Muscle of leg (tissue), 11 donors: ENCODE measurements around the gene ATP7A. TPM values are rescaled to one million over a fixed set of nuclear protein-coding genes. Genes with fewer than 3 reads are reported as not detected.
"Not testable (repeated sequence)": the region's sequence is repeated elsewhere in the genome, so short reads cannot be mapped to it uniquely, and the experiment has no call there.

Experiments used
- DNase-seq: peaks from one replicate; pipeline ENCODE4 v3.0.0; 2013
- H3K27ac ChIP-seq: one replicate; pipeline ENCODE4 v1.5.1; 2013; ENCODE audit warnings: mild to moderate bottlenecking, low read length, control low read depth
- H3K27me3 ChIP-seq: one replicate; pipeline ENCODE4 v1.6.1; 2013; ENCODE audit warnings: low read length; ENCODE audit not compliant: control insufficient read depth, insufficient read depth
- H3K36me3 ChIP-seq: one replicate; pipeline ENCODE4 v1.6.1; 2013; ENCODE audit warnings: low read length; ENCODE audit not compliant: control insufficient read depth, insufficient read depth
- H3K4me1 ChIP-seq: one replicate; pipeline ENCODE4 v1.6.1; 2013; ENCODE audit warnings: low read length; ENCODE audit not compliant: control insufficient read depth, insufficient read depth
- H3K4me3 ChIP-seq: one replicate; pipeline ENCODE4 v1.5.1; 2013; ENCODE audit warnings: low read length, control low read depth
- H3K9me3 ChIP-seq: replicated peaks from 2 replicates; pipeline ENCODE4 v1.6.1; 2013; ENCODE audit warnings: low read depth, low read length; ENCODE audit not compliant: control insufficient read depth
- WGBS: methylation state at CpG from one replicate; pipeline ENCODE4 v1.1.5; 2013; ENCODE audit warnings: missing lambda C conversion rate; ENCODE audit not compliant: insufficient coverage; 5-methylcytosine and 5-hydroxymethylcytosine counted together
- polyA plus RNA-seq, 8 donors: library from polyadenylated mRNA; unstranded; fragments of 120-200 nt; gene quantifications; one replicate each; pipeline versions ENCODE4 v1.2.1 to v1.2.3, GENCODE V29; 2013; ENCODE audit warnings: inconsistent platforms in 1 of 8, low replicate concordance in 1 of 8; ENCODE audit not compliant: insufficient read length in 8 of 8, insufficient read depth in 1 of 8
- total RNA-seq: library from RNA; stranded (reverse); fragments of 120-200 nt; gene quantifications from one replicate; pipeline ENCODE4 v1.2.4, GENCODE V29; 2013

The ATP7A gene
- total and polyA plus RNA-seq, 9 donors, result 5.6 to 12.9 (median 8.7) TPM

GRCh38 chrX:77938083-77938680, 27.7 kb downstream of the ATP7A start:
- Histone ChIP-seq H3K9me3 (no peaks in the 10 kb centered on the region), H3K27ac (no peak overlapping the region), H3K4me3 (no peak overlapping the region), H3K27me3 (no peaks in the 10 kb centered on the region), H3K36me3 (no peaks in the 10 kb centered on the region), H3K4me1 (no peaks in the 10 kb centered on the region)
- no peak for DNase-seq
- no CpG with 5 or more reads among the region's 4 CpGs for WGBS

- not testable (repeated sequence) for H3K36me3 ChIP-seq, DNase-seq, H3K4me1 ChIP-seq, H3K27ac ChIP-seq, H3K27me3 ChIP-seq, H3K4me3 ChIP-seq, H3K9me3 ChIP-seq
- 80% methylated on average over 2 of the region's 6 CpGs for WGBS
Observed at GRCh38 chrX:77945031-77945430, 34.5 kb downstream of the ATP7A start.

GRCh38 chrX:77945910-77946545, 35.5 kb downstream of the ATP7A start:
- Histone ChIP-seq H3K36me3 (no peaks in the 10 kb centered on the region), H3K27ac (no peak overlapping the region), H3K4me1 (no peaks in the 10 kb centered on the region), H3K27me3 (no peaks in the 10 kb centered on the region), H3K4me3 (no peak overlapping the region), H3K9me3 (no peaks in the 10 kb centered on the region)
- no peak for DNase-seq
- 73% methylated on average over 5 of the region's 7 CpGs for WGBS

- Histone ChIP-seq H3K9me3 (no peaks in the 10 kb centered on the region), H3K4me1 (no peaks in the 10 kb centered on the region), H3K4me3 (no peak overlapping the region), H3K36me3 (no peaks in the 10 kb centered on the region), H3K27me3 (no peaks in the 10 kb centered on the region), H3K27ac (no peak overlapping the region)
- no peak for DNase-seq
- WGBS, result no CpG with 5 or more reads among the region's 2 CpGs
Observed at GRCh38 chrX:77946571-77946970, 36.1 kb downstream of the ATP7A start.

- Histone ChIP-seq H3K27me3 (no peaks in the 10 kb centered on the region), H3K27ac (no peak overlapping the region), H3K9me3 (no peaks in the 10 kb centered on the region), H3K4me3 (no peak overlapping the region), H3K36me3 (no peaks in the 10 kb centered on the region), H3K4me1 (no peaks in the 10 kb centered on the region)
- 74% methylated on average over 2 of the region's 2 CpGs for WGBS
- DNase-seq, result no peak
Observed at GRCh38 chrX:77949840-77950239, 39.3 kb downstream of the ATP7A start.

GRCh38 chrX:77952173-77952572, 41.7 kb downstream of the ATP7A start:
- no peak for DNase-seq
- Histone ChIP-seq H3K36me3 (no peaks in the 10 kb centered on the region), H3K9me3 (no peaks in the 10 kb centered on the region), H3K4me3 (no peak overlapping the region), H3K27ac (no peak overlapping the region), H3K27me3 (no peaks in the 10 kb centered on the region), H3K4me1 (no peaks in the 10 kb centered on the region)
- no CpG with 5 or more reads among the region's 1 CpG for WGBS

- no peak for DNase-seq
- no peak overlapping the region for H3K27ac ChIP-seq
- no CpG with 5 or more reads among the region's 1 CpG for WGBS
Observed at GRCh38 chrX:77953302-77953701, 42.8 kb downstream of the ATP7A start.

GRCh38 chrX:77953708-77954107, 43.2 kb downstream of the ATP7A start:
- DNase-seq, result no peak
- Histone ChIP-seq H3K4me1 (no peaks in the 10 kb centered on the region), H3K27me3 (no peaks in the 10 kb centered on the region), H3K36me3 (no peaks in the 10 kb centered on the region), H3K4me3 (no peak overlapping the region), H3K27ac (no peak overlapping the region), H3K9me3 (no peaks in the 10 kb centered on the region)
- no CpG with 5 or more reads among the region's 1 CpG for WGBS

More at GRCh38 chrX:77953302-77953701, 42.8 kb downstream of the ATP7A start:
- Histone ChIP-seq H3K9me3 (no peaks in the 10 kb centered on the region), H3K36me3 (no peaks in the 10 kb centered on the region), H3K4me1 (no peaks in the 10 kb centered on the region), H3K27me3 (no peaks in the 10 kb centered on the region), H3K4me3 (no peak overlapping the region)

- no peaks in the 10 kb centered on the region for H3K36me3 ChIP-seq
- H3K4me3 ChIP-seq, result no peak overlapping the region
- WGBS, result no CpG with 5 or more reads among the region's 1 CpG
- no peak for DNase-seq
- no peak overlapping the region for H3K27ac ChIP-seq
- no peaks in the 10 kb centered on the region for H3K9me3 ChIP-seq
- H3K27me3 ChIP-seq, result no peaks in the 10 kb centered on the region
- no peaks in the 10 kb centered on the region for H3K4me1 ChIP-seq
Observed at GRCh38 chrX:77960567-77960966, 50.1 kb downstream of the ATP7A start.

- 81% methylated on average over 2 of the region's 2 CpGs for WGBS
- no peak overlapping the region for H3K27ac ChIP-seq
Observed at GRCh38 chrX:77961063-77961462, 50.6 kb downstream of the ATP7A start.

More at GRCh38 chrX:77961063-77961462, 50.6 kb downstream of the ATP7A start:
- no peak overlapping the region for H3K4me3 ChIP-seq
- no peaks in the 10 kb centered on the region for H3K4me1 ChIP-seq
- H3K9me3 ChIP-seq, result no peaks in the 10 kb centered on the region
- H3K27me3 ChIP-seq, result no peaks in the 10 kb centered on the region
- H3K36me3 ChIP-seq, result no peaks in the 10 kb centered on the region
- no peak for DNase-seq
